Caco-2 (cell line): ENCODE results near the gene ATXN3L. TPM values are rescaled to one million over a fixed set of nuclear protein-coding genes. Genes with fewer than 3 reads are reported as not detected.

ENCODE experiments used
- BruUV-seq: library from RNA; stranded (reverse); fragments of 400-500 nt; replicated peaks from 2 replicates; lab custom pipeline; 2021; lab: Mats Ljungman, UMichigan
- CTCF ChIA-PET: fragments of 300-600 bp; sonication (Branson Sonifier 250); formaldehyde crosslinking; loops from one replicate; lab custom pipeline; 2022; ENCODE audit warnings: antibody characterized with exemption; lab: Charles Lee
- POLR2A ChIA-PET: fragments of 300-600 bp; sonication (Branson Sonifier 250); formaldehyde crosslinking; loops from one replicate; lab custom pipeline; 2022; ENCODE audit warnings: antibody characterized with exemption; lab: Charles Lee
- DNase-seq, 2 experiments: peaks; one replicate each; pipeline versions ENCODE4 v3.0.0 to v3.0.0-alpha.2; 2020 to 2022
- H3K27me3 ChIP-seq: replicated peaks from 2 replicates; pipeline ENCODE4 v1.6.0; 2011; ENCODE audit warnings: low read length; ENCODE audit not compliant: control insufficient read depth, insufficient read depth
- H3K36me3 ChIP-seq: 2 replicates; pipeline ENCODE4 v1.5.1; 2011; ENCODE audit warnings: low read length; ENCODE audit not compliant: control insufficient read depth, insufficient read depth
- H3K4me1 ChIP-seq: fragments of 250-450 bp; sonication (Bioruptor Pico); 2 replicates; pipeline ENCODE4 v1.5.1; 2020; ENCODE audit warnings: mild to moderate bottlenecking
- H3K4me3 ChIP-seq: 2 replicates; pipeline ENCODE4 v1.5.1; 2011; ENCODE audit warnings: low read depth, mild to moderate bottlenecking, control low read depth, low read length
- H3K9me3 ChIP-seq: fragments of 250-450 bp; sonication (Bioruptor Pico); 2 replicates; pipeline ENCODE4 v1.5.1; 2020; ENCODE audit warnings: mild to moderate bottlenecking, moderate library complexity
- H3K27ac Mint-ChIP-seq: one replicate; pipeline ENCODE4 v1.8.0; 2022; ENCODE audit warnings: mixed read lengths; ENCODE audit not compliant: unreplicated experiment
- H3K27me3 Mint-ChIP-seq: one replicate; pipeline ENCODE4 v1.8.0; 2022; ENCODE audit warnings: mixed read lengths; ENCODE audit not compliant: insufficient read depth, unreplicated experiment
- H3K36me3 Mint-ChIP-seq: one replicate; pipeline ENCODE4 v1.8.0; 2022; ENCODE audit warnings: mild to moderate bottlenecking, mixed read lengths; ENCODE audit not compliant: insufficient read depth, unreplicated experiment
- H3K4me1 Mint-ChIP-seq: one replicate; pipeline ENCODE4 v1.8.0; 2022; ENCODE audit warnings: low read depth, mixed read lengths; ENCODE audit not compliant: unreplicated experiment
- H3K4me3 Mint-ChIP-seq: one replicate; pipeline ENCODE4 v1.8.0; 2022; ENCODE audit warnings: mild to moderate bottlenecking, moderate library complexity, mixed read lengths; ENCODE audit not compliant: unreplicated experiment
- H3K9me3 Mint-ChIP-seq: one replicate; pipeline ENCODE4 v1.8.0; 2022; ENCODE audit warnings: mixed read lengths; ENCODE audit not compliant: unreplicated experiment
- intact Hi-C: fragments of 100-400 bp; cut with micrococcal nuclease; formaldehyde crosslinking; loops from one replicate; pipeline ENCODE4 v1.10.0; 2022; ENCODE audit not compliant: unreplicated experiment
- total RNA-seq: library from RNA; stranded (reverse); gene quantifications from 2 replicates; pipeline ENCODE4 v1.2.3, GENCODE V29; 2022
- TF ChIP-seq, protein P1 (sequence below), 2 experiments: fragments of 200-600 bp in 1 of 2; IDR thresholded peaks; 1 replicate in 1 of 2; 2 replicates in 1 of 2; pipeline versions ENCODE4 v1.5.1 to v1.8.0; 2011 to 2022; ENCODE audit warnings: antibody characterized with exemption in 1 of 2, control low read depth in 1 of 2, inconsistent platforms in 1 of 2, low read depth in 1 of 2, low read length in 1 of 2, mild to moderate bottlenecking in 1 of 2, moderate library complexity in 1 of 2; ENCODE audit not compliant: insufficient read depth in 1 of 2, severe bottlenecking in 1 of 2, unreplicated experiment in 1 of 2

ATXN3L gene
- total RNA-seq, 1 experiment from 2014 or later = not detected

DNA sequence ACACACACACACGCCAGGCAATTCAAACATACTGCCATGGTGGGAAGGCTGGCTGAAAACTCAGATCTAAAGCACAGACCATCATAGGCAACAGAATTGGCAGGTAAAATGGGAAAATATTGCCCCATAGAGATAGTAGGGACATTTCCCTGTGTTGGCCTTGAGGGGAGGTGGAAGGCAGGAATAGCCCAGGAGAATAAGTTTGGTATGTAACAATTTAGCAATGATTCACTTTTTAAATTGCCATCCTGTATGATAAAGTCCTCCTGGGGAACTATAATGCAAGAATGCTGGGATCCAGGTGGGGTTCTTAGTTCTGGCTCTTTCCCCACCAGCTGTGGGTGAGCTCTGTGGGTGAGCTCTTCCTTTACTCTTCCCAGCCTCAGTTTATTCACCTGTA is 51.0 kb downstream of the ATXN3L start:
- POLR2A ChIA-PET = no interaction called here
- no peaks in the 10 kb centered on the region for H3K9me3 Mint-ChIP-seq
- no peaks in the 10 kb centered on the region for H3K4me1 Mint-ChIP-seq
- no peak overlapping the region for H3K4me3 ChIP-seq
- no peak for DNase-seq
- CTCF ChIA-PET = no interaction called here
- no TSS peak for BruUV-seq
- H3K27me3 Mint-ChIP-seq = no peaks in the 10 kb centered on the region
- H3K9me3 ChIP-seq = no peaks in the 10 kb centered on the region
- no peaks in the 10 kb centered on the region for H3K36me3 ChIP-seq
- no peaks in the 10 kb centered on the region for H3K27me3 ChIP-seq
- no peak overlapping the region for H3K27ac Mint-ChIP-seq
- H3K4me3 Mint-ChIP-seq = no peak overlapping the region
- H3K4me1 ChIP-seq = 0 out of 2 replicates have a peak, but pooled peaks cover 12% of the 10 kb centered on the region
- intact Hi-C loops = no loop called here
- TF ChIP-seq, protein P1, sequence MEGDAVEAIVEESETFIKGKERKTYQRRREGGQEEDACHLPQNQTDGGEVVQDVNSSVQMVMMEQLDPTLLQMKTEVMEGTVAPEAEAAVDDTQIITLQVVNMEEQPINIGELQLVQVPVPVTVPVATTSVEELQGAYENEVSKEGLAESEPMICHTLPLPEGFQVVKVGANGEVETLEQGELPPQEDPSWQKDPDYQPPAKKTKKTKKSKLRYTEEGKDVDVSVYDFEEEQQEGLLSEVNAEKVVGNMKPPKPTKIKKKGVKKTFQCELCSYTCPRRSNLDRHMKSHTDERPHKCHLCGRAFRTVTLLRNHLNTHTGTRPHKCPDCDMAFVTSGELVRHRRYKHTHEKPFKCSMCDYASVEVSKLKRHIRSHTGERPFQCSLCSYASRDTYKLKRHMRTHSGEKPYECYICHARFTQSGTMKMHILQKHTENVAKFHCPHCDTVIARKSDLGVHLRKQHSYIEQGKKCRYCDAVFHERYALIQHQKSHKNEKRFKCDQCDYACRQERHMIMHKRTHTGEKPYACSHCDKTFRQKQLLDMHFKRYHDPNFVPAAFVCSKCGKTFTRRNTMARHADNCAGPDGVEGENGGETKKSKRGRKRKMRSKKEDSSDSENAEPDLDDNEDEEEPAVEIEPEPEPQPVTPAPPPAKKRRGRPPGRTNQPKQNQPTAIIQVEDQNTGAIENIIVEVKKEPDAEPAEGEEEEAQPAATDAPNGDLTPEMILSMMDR (IDR thresholded peaks at IDR 0.05; ENCODE audit: insufficient read depth in 1 of 2, low read depth in 1 of 2, low read length in 1 of 2, severe bottlenecking in 1 of 2, unreplicated experiment in 1 of 2) = no peak
- no peaks in the 10 kb centered on the region for H3K36me3 Mint-ChIP-seq

Other genes with a start within 250 kb of the ATXN3L start
- gene EGFL6, start 249.5 kb upstream of the ATXN3L start, total RNA-seq = 0.16 and 0.26 TPM in 2 replicates